GM12878 (cell line): Measurements from ENCODE around the gene ECT2L. TPM values are rescaled to one million over a fixed set of nuclear protein-coding genes. Genes with fewer than 3 reads are reported as not detected.

ENCODE experiments used
- ATAC-seq: fragments of 200-7000 bp; cut with Tn5 transposase; 3 replicates; pipeline ENCODE4 v1.9.1; 2020; ENCODE audit warnings: mild to moderate bottlenecking, moderate library complexity
- BruUV-seq: library from RNA; stranded (reverse); fragments of 400-500 nt; replicated peaks from 2 replicates; lab custom pipeline; 2021; lab: Mats Ljungman, UMichigan
- CTCF ChIA-PET: fragments of 300-600 bp; sonication (Branson Sonifier 250); formaldehyde crosslinking; extraction: SDS; loops from one replicate; lab custom pipeline; 2021; ENCODE audit warnings: inconsistent platforms; lab: Yijun Ruan, JAX
- POLR2A ChIA-PET: fragments of 350-600 bp; formaldehyde crosslinking; extraction: SDS; loops from one replicate; lab custom pipeline; 2021; ENCODE audit warnings: inconsistent platforms; lab: Charles Lee
- RAD21 ChIA-PET: fragments of 300-600 bp; sonication (Branson Sonifier 250); formaldehyde crosslinking; loops from one replicate; lab custom pipeline; 2023; ENCODE audit warnings: antibody characterized with exemption; ENCODE audit not compliant: unreplicated experiment; lab: Charles Lee
- SMC1A ChIA-PET: fragments of 300-600 bp; sonication (Branson Sonifier 250); formaldehyde crosslinking; loops from one replicate; lab custom pipeline; 2023; ENCODE audit not compliant: unreplicated experiment, uncharacterized antibody; lab: Charles Lee
- DNase-seq: peaks from one replicate; pipeline ENCODE4 v3.0.0-alpha.2; 2011; ENCODE audit warnings: low read depth, low spot score
- FAIRE-seq: peaks from 3 replicates; lab custom pipeline; 2011; peaks lifted over from hg19 to GRCh38; lab: Jason Lieb, UNC
- H2AFZ ChIP-seq: 2 replicates; pipeline ENCODE4 v1.6.0; 2011; ENCODE audit warnings: low read depth, low read length, control low read depth; ENCODE audit not compliant: control insufficient read depth
- H3K27ac ChIP-seq: 2 replicates; pipeline ENCODE4 v1.5.1; 2011; ENCODE audit warnings: control low read depth; ENCODE audit not compliant: control insufficient read depth, insufficient read depth
- H3K27me3 ChIP-seq, 2 experiments: replicated peaks in 1 of 2; 2 replicates each; pipeline versions ENCODE4 v1.6.0 to v1.6.1; 2011; ENCODE audit warnings: low read length in 1 of 2; ENCODE audit not compliant: control insufficient read depth in 2 of 2, insufficient read depth in 2 of 2
- H3K36me3 ChIP-seq, 2 experiments: 2 replicates each; pipeline ENCODE4 v1.5.1; 2011; ENCODE audit warnings: low read length in 1 of 2; ENCODE audit not compliant: control insufficient read depth in 2 of 2, insufficient read depth in 2 of 2
- H3K4me1 ChIP-seq: 2 replicates; pipeline ENCODE4 v1.6.1; 2011; ENCODE audit warnings: mild to moderate bottlenecking, low read length, moderate library complexity, mixed read lengths; ENCODE audit not compliant: control insufficient read depth, insufficient read depth
- H3K4me2 ChIP-seq: 2 replicates; pipeline ENCODE4 v1.6.0; 2011; ENCODE audit warnings: control low read depth; ENCODE audit not compliant: control insufficient read depth, insufficient read depth
- H3K4me3 ChIP-seq: fragments of 200-600 bp; sonication (generic); 2 replicates; pipeline ENCODE4 v1.5.1; 2016
- H3K79me2 ChIP-seq: 2 replicates; pipeline ENCODE4 v1.6.0; 2011; ENCODE audit warnings: low read length; ENCODE audit not compliant: control insufficient read depth, insufficient read depth
- H3K9ac ChIP-seq: 2 replicates; pipeline ENCODE4 v1.8.0; 2011; ENCODE audit warnings: low read length, control low read depth, mixed read lengths; ENCODE audit not compliant: control insufficient read depth, insufficient read depth
- H3K9me3 ChIP-seq: replicated peaks from 3 replicates; pipeline ENCODE4 v1.5.1; 2011; ENCODE audit warnings: mild to moderate bottlenecking, low read length; ENCODE audit not compliant: control insufficient read depth, insufficient read depth
- H4K20me1 ChIP-seq: 2 replicates; pipeline ENCODE4 v1.6.0; 2011; ENCODE audit not compliant: control insufficient read depth, insufficient read depth
- ETV6 ChIP-seq, 2 experiments: fragments of 450-650 bp in 1 of 2; IDR thresholded peaks in 1 of 2; conservative IDR thresholded peaks in 1 of 2; 2 replicates each; pipeline ENCODE4 v1.6.1; 2014; ENCODE audit warnings: antibody characterized with exemption in 1 of 2, borderline replicate concordance in 1 of 2, low read depth in 1 of 2, mild to moderate bottlenecking in 1 of 2, moderate library complexity in 1 of 2
- NBN ChIP-seq: fragments of 450-650 bp; IDR thresholded peaks from 2 replicates; pipeline ENCODE4 v1.6.1; 2016
- POU2F2 ChIP-seq: IDR thresholded peaks from 3 replicates; pipeline ENCODE4 v1.6.1; 2011; ENCODE audit warnings: low read depth, mild to moderate bottlenecking, low read length, borderline replicate concordance
- RAD21 ChIP-seq: IDR thresholded peaks from 2 replicates; pipeline ENCODE4 v1.6.1; 2011; ENCODE audit warnings: mild to moderate bottlenecking, low read depth, low read length, moderate library complexity; ENCODE audit not compliant: insufficient read depth
- RUNX3 ChIP-seq: IDR thresholded peaks from 2 replicates; pipeline ENCODE4 v1.6.1; 2012; ENCODE audit warnings: low read length, inconsistent platforms
- SMC3 ChIP-seq: IDR thresholded peaks from 2 replicates; pipeline ENCODE4 v1.6.1; 2011; ENCODE audit warnings: low read length, improper control_type of control experiment, borderline replicate concordance
- ZZZ3 ChIP-seq: IDR thresholded peaks from 2 replicates; pipeline ENCODE4 v1.6.1; 2011; ENCODE audit warnings: low read depth; ENCODE audit not compliant: control insufficient read depth, insufficient read length
- WGBS: methylation state at CpG from one replicate; pipeline ENCODE4 v1.1.6; 2016; ENCODE audit warnings: low lambda C conversion rate; ENCODE audit not compliant: insufficient replicate concordance, insufficient coverage; ENCODE audit errors: missing lambda C conversion rate; 5-methylcytosine and 5-hydroxymethylcytosine counted together
- in situ Hi-C: fragments of 300-500 bp; cut with MboI; formaldehyde crosslinking; loops from 9 replicates; pipeline ENCODE4 v1.14.3; 2018; ENCODE audit warnings: mixed read lengths
- intact Hi-C: fragments of 100-400 bp; cut with micrococcal nuclease; formaldehyde crosslinking; loops from one replicate; pipeline ENCODE4 v1.14.2; 2022; ENCODE audit not compliant: unreplicated experiment
- polyA plus RNA-seq, 11 experiments: library from polyadenylated mRNA; depleted of rRNA in 4 of 11; unstranded in 6 of 11; stranded (reverse) in 5 of 11; fragments of >200 nt; fragmentation: Nextera tagmentation in 4 of 11; fragmentation: Illumina TruSeq in 1 of 11; extraction: Ambion mirVana in 4 of 11; extraction: Trizol in 1 of 11; gene quantifications; 1 replicate in 1 of 11; 2 replicates in 10 of 11; pipeline versions ENCODE4 v1.2.1 to v1.2.3, GENCODE V29; 2011 to 2016; ENCODE audit warnings: inconsistent platforms in 2 of 11, missing spikeins in 2 of 11, low read depth in 1 of 11
- total RNA-seq, 4 experiments: library from RNA; depleted of rRNA in 3 of 4; stranded (reverse); fragments of >200 nt in 3 of 4; fragmentation: Illumina TruSeq in 1 of 4; extraction: Trizol in 1 of 4; gene quantifications; 2 replicates each; pipeline versions ENCODE4 v1.2.1 to v1.2.3, GENCODE V29; 2013 to 2021
- TF ChIP-seq, protein P1 (sequence below): IDR thresholded peaks from 2 replicates; pipeline ENCODE4 v1.6.1; 2012; ENCODE audit warnings: improper control_type of control experiment, low read depth, low read length; ENCODE audit not compliant: insufficient replicate concordance
- TF ChIP-seq, protein P2 (sequence below), 3 experiments: IDR thresholded peaks in 2 of 3; conservative IDR thresholded peaks in 1 of 3; 2 replicates each; pipeline ENCODE4 v1.5.1; 2011; ENCODE audit warnings: low read depth in 3 of 3, low read length in 3 of 3, mild to moderate bottlenecking in 3 of 3, control low read depth in 2 of 3, moderate library complexity in 2 of 3, inconsistent platforms in 1 of 3, mixed read lengths in 1 of 3; ENCODE audit not compliant: control insufficient read depth in 2 of 3, insufficient read depth in 1 of 3; ENCODE audit errors: extremely low read depth in 1 of 3
- TF ChIP-seq, protein P3 (sequence below): fragments of 450-650 bp; IDR thresholded peaks from 2 replicates; pipeline ENCODE4 v1.6.1; 2018; ENCODE audit warnings: borderline replicate concordance, mild to moderate bottlenecking; ENCODE audit not compliant: partially characterized antibody

The ECT2L gene
- total and polyA plus RNA-seq, 10 of the 15 experiments (the other 5 are each of a cell fraction or from before 2014, with no cell fraction given) = 0.05 to 0.09 TPM; not detected in 8

DNA sequence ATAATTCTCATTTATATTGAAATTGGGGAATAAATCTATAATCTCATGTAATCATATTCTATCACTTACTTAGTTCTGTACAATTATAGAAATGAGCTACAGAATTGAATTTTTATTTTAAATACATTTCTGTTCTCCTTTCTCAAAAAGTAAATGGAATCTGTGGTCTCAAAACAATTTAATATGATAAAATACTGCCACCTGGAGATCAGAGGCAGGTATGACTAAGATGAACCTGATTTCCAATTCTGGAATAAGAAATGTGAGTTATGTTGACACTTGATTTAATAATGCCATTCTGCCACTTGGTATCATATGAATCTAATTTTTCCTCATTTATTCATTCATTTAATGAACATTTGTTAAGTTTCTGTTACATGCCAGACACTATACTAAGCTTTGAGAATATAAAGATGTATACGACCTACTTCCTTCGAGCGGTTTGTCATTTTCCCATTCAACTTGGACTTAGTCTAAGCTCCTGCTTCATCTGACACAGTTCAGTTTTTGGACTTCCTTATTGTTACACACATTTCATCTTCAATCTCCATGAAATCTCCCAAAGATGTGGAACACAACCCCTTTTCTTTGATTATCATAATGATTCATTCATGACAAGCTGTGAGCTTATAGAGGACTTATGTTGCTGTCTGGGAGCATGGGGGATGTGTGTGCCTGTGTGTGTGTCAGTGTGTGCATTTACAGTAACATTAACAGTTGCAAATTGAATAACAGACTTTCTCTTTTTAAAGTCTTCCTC lies 29.8 kb upstream of the ECT2L start:
- FAIRE-seq = no peak
- TF ChIP-seq, protein P1, sequence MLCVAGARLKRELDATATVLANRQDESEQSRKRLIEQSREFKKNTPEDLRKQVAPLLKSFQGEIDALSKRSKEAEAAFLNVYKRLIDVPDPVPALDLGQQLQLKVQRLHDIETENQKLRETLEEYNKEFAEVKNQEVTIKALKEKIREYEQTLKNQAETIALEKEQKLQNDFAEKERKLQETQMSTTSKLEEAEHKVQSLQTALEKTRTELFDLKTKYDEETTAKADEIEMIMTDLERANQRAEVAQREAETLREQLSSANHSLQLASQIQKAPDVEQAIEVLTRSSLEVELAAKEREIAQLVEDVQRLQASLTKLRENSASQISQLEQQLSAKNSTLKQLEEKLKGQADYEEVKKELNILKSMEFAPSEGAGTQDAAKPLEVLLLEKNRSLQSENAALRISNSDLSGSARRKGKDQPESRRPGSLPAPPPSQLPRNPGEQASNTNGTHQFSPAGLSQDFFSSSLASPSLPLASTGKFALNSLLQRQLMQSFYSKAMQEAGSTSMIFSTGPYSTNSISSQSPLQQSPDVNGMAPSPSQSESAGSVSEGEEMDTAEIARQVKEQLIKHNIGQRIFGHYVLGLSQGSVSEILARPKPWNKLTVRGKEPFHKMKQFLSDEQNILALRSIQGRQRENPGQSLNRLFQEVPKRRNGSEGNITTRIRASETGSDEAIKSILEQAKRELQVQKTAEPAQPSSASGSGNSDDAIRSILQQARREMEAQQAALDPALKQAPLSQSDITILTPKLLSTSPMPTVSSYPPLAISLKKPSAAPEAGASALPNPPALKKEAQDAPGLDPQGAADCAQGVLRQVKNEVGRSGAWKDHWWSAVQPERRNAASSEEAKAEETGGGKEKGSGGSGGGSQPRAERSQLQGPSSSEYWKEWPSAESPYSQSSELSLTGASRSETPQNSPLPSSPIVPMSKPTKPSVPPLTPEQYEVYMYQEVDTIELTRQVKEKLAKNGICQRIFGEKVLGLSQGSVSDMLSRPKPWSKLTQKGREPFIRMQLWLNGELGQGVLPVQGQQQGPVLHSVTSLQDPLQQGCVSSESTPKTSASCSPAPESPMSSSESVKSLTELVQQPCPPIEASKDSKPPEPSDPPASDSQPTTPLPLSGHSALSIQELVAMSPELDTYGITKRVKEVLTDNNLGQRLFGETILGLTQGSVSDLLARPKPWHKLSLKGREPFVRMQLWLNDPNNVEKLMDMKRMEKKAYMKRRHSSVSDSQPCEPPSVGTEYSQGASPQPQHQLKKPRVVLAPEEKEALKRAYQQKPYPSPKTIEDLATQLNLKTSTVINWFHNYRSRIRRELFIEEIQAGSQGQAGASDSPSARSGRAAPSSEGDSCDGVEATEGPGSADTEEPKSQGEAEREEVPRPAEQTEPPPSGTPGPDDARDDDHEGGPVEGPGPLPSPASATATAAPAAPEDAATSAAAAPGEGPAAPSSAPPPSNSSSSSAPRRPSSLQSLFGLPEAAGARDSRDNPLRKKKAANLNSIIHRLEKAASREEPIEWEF = no peak
- TF ChIP-seq ZZZ3 = no peak
- peak; percentile 61; the same call in 1 of the 2 replicates for TF ChIP-seq RUNX3
- TF ChIP-seq POU2F2 = no peak
- TF ChIP-seq NBN = no peak
- TF ChIP-seq, protein P2, sequence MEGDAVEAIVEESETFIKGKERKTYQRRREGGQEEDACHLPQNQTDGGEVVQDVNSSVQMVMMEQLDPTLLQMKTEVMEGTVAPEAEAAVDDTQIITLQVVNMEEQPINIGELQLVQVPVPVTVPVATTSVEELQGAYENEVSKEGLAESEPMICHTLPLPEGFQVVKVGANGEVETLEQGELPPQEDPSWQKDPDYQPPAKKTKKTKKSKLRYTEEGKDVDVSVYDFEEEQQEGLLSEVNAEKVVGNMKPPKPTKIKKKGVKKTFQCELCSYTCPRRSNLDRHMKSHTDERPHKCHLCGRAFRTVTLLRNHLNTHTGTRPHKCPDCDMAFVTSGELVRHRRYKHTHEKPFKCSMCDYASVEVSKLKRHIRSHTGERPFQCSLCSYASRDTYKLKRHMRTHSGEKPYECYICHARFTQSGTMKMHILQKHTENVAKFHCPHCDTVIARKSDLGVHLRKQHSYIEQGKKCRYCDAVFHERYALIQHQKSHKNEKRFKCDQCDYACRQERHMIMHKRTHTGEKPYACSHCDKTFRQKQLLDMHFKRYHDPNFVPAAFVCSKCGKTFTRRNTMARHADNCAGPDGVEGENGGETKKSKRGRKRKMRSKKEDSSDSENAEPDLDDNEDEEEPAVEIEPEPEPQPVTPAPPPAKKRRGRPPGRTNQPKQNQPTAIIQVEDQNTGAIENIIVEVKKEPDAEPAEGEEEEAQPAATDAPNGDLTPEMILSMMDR (IDR thresholded peaks at IDR 0.05 in 2 of 3, conservative IDR thresholded peaks at IDR 0.05 in 1 of 3; ENCODE audit: control insufficient read depth in 2 of 3, extremely low read depth in 1 of 3, insufficient read depth in 1 of 3, low read depth in 3 of 3, low read length in 3 of 3) = peak; percentile 39 to 64 (median 50); a peak in 5 of 6 replicates
- TF ChIP-seq, protein P3, sequence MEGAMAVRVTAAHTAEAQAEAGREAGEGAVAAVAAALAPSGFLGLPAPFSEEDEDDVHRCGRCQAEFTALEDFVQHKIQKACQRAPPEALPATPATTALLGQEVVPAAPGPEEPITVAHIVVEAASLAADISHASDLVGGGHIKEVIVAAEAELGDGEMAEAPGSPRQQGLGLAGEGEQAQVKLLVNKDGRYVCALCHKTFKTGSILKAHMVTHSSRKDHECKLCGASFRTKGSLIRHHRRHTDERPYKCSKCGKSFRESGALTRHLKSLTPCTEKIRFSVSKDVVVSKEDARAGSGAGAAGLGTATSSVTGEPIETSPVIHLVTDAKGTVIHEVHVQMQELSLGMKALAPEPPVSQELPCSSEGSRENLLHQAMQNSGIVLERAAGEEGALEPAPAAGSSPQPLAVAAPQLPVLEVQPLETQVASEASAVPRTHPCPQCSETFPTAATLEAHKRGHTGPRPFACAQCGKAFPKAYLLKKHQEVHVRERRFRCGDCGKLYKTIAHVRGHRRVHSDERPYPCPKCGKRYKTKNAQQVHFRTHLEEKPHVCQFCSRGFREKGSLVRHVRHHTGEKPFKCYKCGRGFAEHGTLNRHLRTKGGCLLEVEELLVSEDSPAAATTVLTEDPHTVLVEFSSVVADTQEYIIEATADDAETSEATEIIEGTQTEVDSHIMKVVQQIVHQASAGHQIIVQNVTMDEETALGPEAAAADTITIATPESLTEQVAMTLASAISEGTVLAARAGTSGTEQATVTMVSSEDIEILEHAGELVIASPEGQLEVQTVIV = no peak
- TF ChIP-seq ETV6 (conservative IDR thresholded peaks at IDR 0.05 in 1 of 2, IDR thresholded peaks at IDR 0.05 in 1 of 2; ENCODE audit: borderline replicate concordance in 1 of 2, low read depth in 1 of 2) = no peak
- TF ChIP-seq RAD21 = peak; percentile 78
- TF ChIP-seq SMC3 = peak; percentile 84; the same call in 1 of the 2 replicates

More for the DNA sequence above, 29.8 kb upstream of the ECT2L start:
- BruUV-seq = no TSS peak
- DNase-seq (no peak), ATAC-seq (0 out of 3 replicates have a peak, but pooled peaks have one; percentile 17)
- Histone ChIP-seq H3K27ac (no peak overlapping the region), H2AFZ (no peak overlapping the region), H3K4me1 (peaks cover 12% of the 10 kb centered on the region), H4K20me1 (no peaks in the 10 kb centered on the region), H3K79me2 (no peaks in the 10 kb centered on the region), H3K4me2 (no peak overlapping the region), H3K27me3 (no peaks in the 10 kb centered on the region), H3K36me3 (no peaks in the 10 kb centered on the region), H3K9me3 (no peaks in the 10 kb centered on the region), H3K9ac (no peak overlapping the region), H3K4me3 (no peak overlapping the region)
- CTCF ChIA-PET = interaction anchor here (0.6 to 14.7 kb wide), 44 partner anchors 8 to 653 kb away, joined by 3 to 418 read pairs (median 4); no protein-coding TSS in a partner anchor
- SMC1A ChIA-PET = interaction anchor here (0.8 to 13.9 kb wide), 34 partner anchors 8 to 653 kb away, joined by 3 to 332 read pairs (median 4); no protein-coding TSS in a partner anchor
- RAD21 ChIA-PET = interaction anchor here (0.5 to 6.5 kb wide), 20 partner anchors 43 to 650 kb away, joined by 3 to 115 read pairs (median 5); no protein-coding TSS in a partner anchor
- POLR2A ChIA-PET = interaction anchor here (0.5 to 1.7 kb wide), 2 partner anchors 74 to 96 kb away, joined by 8 to 9 read pairs; no protein-coding TSS in a partner anchor
- 98% methylated on average over 3 of the region's 3 CpGs for WGBS
- in situ Hi-C loops = no loop called here
- intact Hi-C loops = loop anchor here (1.0 to 10.0 kb wide), 5 partner anchors 75 to 649 kb away; no protein-coding TSS in a partner anchor
